Skeletal muscle cell (primary cell): ENCODE results near the gene ADCY9.
"Not testable (repeated sequence)": the region's sequence is repeated elsewhere in the genome, so short reads cannot be mapped to it uniquely, and the experiment has no call there.

Experiments used
- DNase-seq: peaks from one replicate; pipeline ENCODE4 v3.0.0-alpha.2; 2010; ENCODE audit warnings: low read depth
- H3K4me3 ChIP-seq: 2 replicates; pipeline ENCODE4 v1.5.1; 2011; ENCODE audit warnings: low read depth, mild to moderate bottlenecking, control low read depth, low read length, moderate library complexity

ADCY9 gene

GRCh38 chr16:4081047-4081446 lies 35.2 kb downstream of the ADCY9 start:
- no peak for DNase-seq
- no peak overlapping the region for H3K4me3 ChIP-seq

- no peak for DNase-seq
Measured at GRCh38 chr16:4077174-4077649, 39.0 kb downstream of the ADCY9 start.

GRCh38 chr16:4075534-4075933 lies 40.7 kb downstream of the ADCY9 start:
- no peak overlapping the region for H3K4me3 ChIP-seq
- no peak for DNase-seq

More at GRCh38 chr16:4077174-4077649, 39.0 kb downstream of the ADCY9 start:
- H3K4me3 ChIP-seq: no peak overlapping the region

- DNase-seq, H3K4me3 ChIP-seq: not testable (repeated sequence)
Measured at GRCh38 chr16:4073150-4073549, 43.1 kb downstream of the ADCY9 start.

- no peak for DNase-seq
- no peak overlapping the region for H3K4me3 ChIP-seq
Measured at GRCh38 chr16:4071686-4072561, 44.3 kb downstream of the ADCY9 start.

GRCh38 chr16:4070936-4071335 lies 45.3 kb downstream of the ADCY9 start:
- H3K4me3 ChIP-seq: no peak overlapping the region
- DNase-seq: no peak

GRCh38 chr16:4067262-4068001 lies 48.8 kb downstream of the ADCY9 start:
- no peak for DNase-seq
- no peak overlapping the region for H3K4me3 ChIP-seq

- DNase-seq: no peak
- no peak overlapping the region for H3K4me3 ChIP-seq
Measured at GRCh38 chr16:4064950-4065352, 51.3 kb downstream of the ADCY9 start.

- H3K4me3 ChIP-seq: no peak overlapping the region
- DNase-seq: no peak
Measured at GRCh38 chr16:4062212-4062802, 53.9 kb downstream of the ADCY9 start.

- no peak overlapping the region for H3K4me3 ChIP-seq
- DNase-seq: no peak
Measured at GRCh38 chr16:4060823-4061222, 55.4 kb downstream of the ADCY9 start.

- no peak for DNase-seq
- no peak overlapping the region for H3K4me3 ChIP-seq
Measured at GRCh38 chr16:4060009-4060408, 56.2 kb downstream of the ADCY9 start.

- no peak for DNase-seq
- no peak overlapping the region for H3K4me3 ChIP-seq
Measured at GRCh38 chr16:4058386-4058785, 57.9 kb downstream of the ADCY9 start.

GRCh38 chr16:4057439-4057877 lies 58.8 kb downstream of the ADCY9 start:
- no peak overlapping the region for H3K4me3 ChIP-seq
- DNase-seq: no peak

GRCh38 chr16:4056161-4057105 lies 59.8 kb downstream of the ADCY9 start:
- no peak for DNase-seq
- no peak overlapping the region for H3K4me3 ChIP-seq

- DNase-seq: no peak
- H3K4me3 ChIP-seq: no peak overlapping the region
Measured at GRCh38 chr16:4055748-4056147, 60.5 kb downstream of the ADCY9 start.

GRCh38 chr16:4053301-4053845 lies 62.9 kb downstream of the ADCY9 start:
- no peak overlapping the region for H3K4me3 ChIP-seq
- DNase-seq: no peak

GRCh38 chr16:4052801-4053293 lies 63.4 kb downstream of the ADCY9 start:
- H3K4me3 ChIP-seq: no peak overlapping the region
- no peak for DNase-seq

GRCh38 chr16:4052096-4052495 lies 64.1 kb downstream of the ADCY9 start:
- H3K4me3 ChIP-seq: no peak overlapping the region
- DNase-seq: no peak

- H3K4me3 ChIP-seq: no peak overlapping the region
- DNase-seq: no peak
Measured at GRCh38 chr16:4051591-4051990, 64.7 kb downstream of the ADCY9 start.
